ENCODE results near the gene LCE1A.

Gene LCE1A, protein sequence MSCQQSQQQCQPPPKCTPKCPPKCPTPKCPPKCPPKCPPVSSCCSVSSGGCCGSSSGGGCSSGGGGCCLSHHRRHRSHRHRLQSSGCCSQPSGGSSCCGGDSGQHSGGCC

DNA sequence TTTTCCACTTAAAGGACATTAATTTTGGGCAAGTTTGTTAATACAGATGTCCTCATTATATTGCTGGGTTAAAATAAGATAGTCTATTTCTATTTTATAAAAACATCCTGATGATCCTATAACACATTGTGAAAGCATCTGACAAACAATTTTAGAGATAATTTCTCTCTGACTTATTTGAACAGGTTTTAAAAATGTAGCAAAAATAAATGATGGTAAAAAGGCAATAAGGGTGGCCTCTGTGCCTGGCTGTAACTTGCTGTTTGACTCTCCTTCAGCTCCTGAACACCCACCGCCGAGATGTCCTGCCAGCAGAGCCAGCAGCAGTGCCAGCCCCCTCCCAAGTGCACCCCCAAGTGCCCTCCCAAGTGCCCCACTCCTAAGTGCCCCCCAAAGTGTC lies at the start of gene LCE1A:
LCE1A (plus strand) TSS at position 301 of the 400 bp plus-strand sequence; CDS start at position 301, 0 bp downstream.
- no peak within 1 kb of the TSS for H3K27ac ChIP-seq
- no peak for TF ChIP-seq CTCF (IDR thresholded peaks at IDR 0.05)
- DNase-seq (ENCODE audit: low spot score) = no peak
- no peak within 1 kb of the TSS for H3K4me3 ChIP-seq

DNA sequence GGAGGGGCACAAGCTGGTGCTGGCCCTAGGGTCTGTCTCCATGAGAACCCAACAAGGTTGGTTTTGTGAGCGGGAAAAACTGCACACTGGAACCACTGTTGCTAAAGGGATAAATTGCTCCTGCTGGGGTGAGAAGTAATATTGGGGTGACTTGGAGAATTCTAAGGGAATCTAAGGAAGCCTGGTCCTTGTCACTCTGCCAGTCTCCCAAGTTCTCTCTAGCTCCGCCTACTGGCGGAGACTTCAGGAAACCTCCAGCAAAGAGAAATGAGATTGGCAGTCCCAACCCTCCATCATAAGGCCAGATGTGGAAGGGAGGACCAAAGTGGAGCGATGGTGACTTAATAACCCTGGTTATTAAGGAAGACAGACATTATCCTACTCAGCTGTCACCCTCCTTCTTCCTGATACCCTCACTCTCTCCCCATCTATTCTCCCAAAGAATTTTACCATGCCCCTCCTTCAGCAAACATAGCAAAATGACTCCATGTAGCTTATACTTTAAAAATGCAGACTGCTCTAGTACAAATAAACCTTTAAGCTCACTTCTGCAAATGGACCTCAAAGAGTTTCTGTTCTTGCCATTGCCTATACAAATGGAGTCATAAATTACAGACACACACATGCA lies 49.6 kb upstream of the LCE1A start:
- DNase-seq (ENCODE audit: low spot score) = no peak
- TF ChIP-seq CTCF (IDR thresholded peaks at IDR 0.05) = no peak

DNA sequence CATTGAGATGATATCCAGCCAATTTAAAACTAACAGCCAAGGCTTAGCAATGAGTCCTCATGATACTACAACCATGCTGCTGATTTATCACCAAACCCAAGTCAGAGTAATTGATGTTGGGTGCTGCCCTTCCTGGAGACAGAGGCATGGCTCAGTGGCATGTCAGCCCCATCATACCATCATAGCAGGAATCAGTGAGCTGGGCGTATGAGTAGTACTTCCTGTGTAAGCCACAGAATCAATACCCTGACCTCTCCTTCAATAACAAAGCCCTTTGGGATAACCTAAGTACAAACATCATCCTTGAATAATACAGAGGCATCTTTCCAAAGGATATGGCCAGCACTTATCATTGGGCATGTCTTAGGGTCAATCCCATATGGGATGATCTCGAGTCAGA lies 44.2 kb upstream of the LCE1A start:
- H3K4me3 ChIP-seq = no peak overlapping the region
- H3K27ac ChIP-seq = no peak overlapping the region
- TF ChIP-seq CTCF (IDR thresholded peaks at IDR 0.05) = no peak
- no peak for DNase-seq (ENCODE audit: low spot score)

More for the DNA sequence above, 49.6 kb upstream of the LCE1A start:
- Histone ChIP-seq H3K4me3 (no peak overlapping the region), H3K27ac (no peak overlapping the region)

DNA sequence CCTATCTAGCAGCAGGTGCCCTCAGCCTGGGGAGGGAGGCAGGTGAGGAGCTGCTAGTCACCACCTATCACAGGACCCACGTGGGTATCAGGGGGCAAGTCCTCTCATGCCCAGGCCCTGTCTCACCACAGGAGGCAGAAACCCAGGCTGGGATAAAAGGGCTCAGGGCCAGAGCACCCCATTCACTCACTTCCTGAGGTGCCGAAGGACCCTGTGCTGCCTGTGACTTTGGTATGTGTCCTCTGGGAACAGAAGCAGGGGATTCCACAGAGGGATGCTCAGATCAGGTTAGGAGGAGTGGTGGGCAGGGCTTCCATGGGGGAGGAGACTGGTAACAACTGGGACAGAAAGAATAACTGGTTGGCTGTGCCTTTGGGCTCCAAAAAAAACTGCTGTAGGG lies 41.2 kb upstream of the LCE1A start, which contains the start of gene LCE1E:
LCE1E (plus strand) TSS at position 181 of the 400 bp plus-strand sequence. CDS start 1,043 bp downstream, outside the sequence.
- no peak for TF ChIP-seq CTCF (IDR thresholded peaks at IDR 0.05)
- Histone ChIP-seq H3K27ac (no peak within 1 kb of the TSS), H3K4me3 (no peak within 1 kb of the TSS)
- no peak for DNase-seq (ENCODE audit: low spot score)

- Histone ChIP-seq H3K27ac (no peak overlapping the region), H3K4me3 (no peak overlapping the region)
- TF ChIP-seq CTCF (IDR thresholded peaks at IDR 0.05) = no peak
- DNase-seq (ENCODE audit: low spot score) = no peak
Measured at GRCh38 chr1:152795686-152796085, 31.6 kb upstream of the LCE1A start.

DNA sequence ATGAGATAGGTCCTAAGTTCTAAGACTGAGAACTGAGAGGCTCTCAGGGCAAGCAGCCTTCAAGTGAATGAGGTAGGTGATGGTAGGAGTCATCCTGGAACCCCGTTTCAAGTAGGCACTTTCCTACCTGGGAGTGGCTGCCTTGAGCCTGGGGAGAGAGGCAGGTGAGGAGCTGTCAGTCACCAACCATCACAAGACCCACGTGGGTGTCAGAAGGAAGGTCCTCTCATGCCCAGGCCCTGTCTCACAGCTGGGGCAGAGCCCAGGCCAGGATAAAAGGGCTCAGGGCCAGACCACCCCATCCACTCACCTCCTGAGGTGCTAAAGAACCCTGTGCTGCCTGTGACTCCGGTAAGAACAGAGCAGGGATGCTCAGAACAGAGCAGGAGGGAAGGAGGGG lies 30.9 kb upstream of the LCE1A start, which contains the start of gene LCE1D:
LCE1D (plus strand) TSS at position 301 of the 400 bp plus-strand sequence. CDS start 1,074 bp downstream, outside the sequence.
- DNase-seq (ENCODE audit: low spot score) = no peak
- H3K27ac ChIP-seq = no peak within 1 kb of the TSS
- H3K4me3 ChIP-seq = no peak within 1 kb of the TSS
- TF ChIP-seq CTCF (IDR thresholded peaks at IDR 0.05) = no peak

- DNase-seq (ENCODE audit: low spot score) = no peak
Measured at GRCh38 chr1:152801333-152801732, 25.9 kb upstream of the LCE1A start.

More at GRCh38 chr1:152801333-152801732, 25.9 kb upstream of the LCE1A start:
- Histone ChIP-seq H3K4me3 (no peak overlapping the region), H3K27ac (no peak overlapping the region)
- no peak for TF ChIP-seq CTCF (IDR thresholded peaks at IDR 0.05)

Data from coronary artery (tissue), 2 donors.